GM12878 (cell line): Measurements from ENCODE around the gene UNC45A. TPM values are rescaled to one million over a fixed set of nuclear protein-coding genes. Genes with fewer than 3 reads are reported as not detected.

Experiments
- ATAC-seq: fragments of 200-7000 bp; cut with Tn5 transposase; 3 replicates; pipeline ENCODE4 v1.9.1; 2020; ENCODE audit warnings: mild to moderate bottlenecking, moderate library complexity
- BruUV-seq: library from RNA; stranded (reverse); fragments of 400-500 nt; replicated peaks from 2 replicates; lab custom pipeline; 2021; lab: Mats Ljungman, UMichigan
- CTCF ChIA-PET: fragments of 300-600 bp; sonication (Branson Sonifier 250); formaldehyde crosslinking; extraction: SDS; loops from one replicate; lab custom pipeline; 2021; ENCODE audit warnings: inconsistent platforms; lab: Yijun Ruan, JAX
- POLR2A ChIA-PET: fragments of 350-600 bp; formaldehyde crosslinking; extraction: SDS; loops from one replicate; lab custom pipeline; 2021; ENCODE audit warnings: inconsistent platforms; lab: Charles Lee
- RAD21 ChIA-PET: fragments of 300-600 bp; sonication (Branson Sonifier 250); formaldehyde crosslinking; loops from one replicate; lab custom pipeline; 2023; ENCODE audit warnings: antibody characterized with exemption; ENCODE audit not compliant: unreplicated experiment; lab: Charles Lee
- SMC1A ChIA-PET: fragments of 300-600 bp; sonication (Branson Sonifier 250); formaldehyde crosslinking; loops from one replicate; lab custom pipeline; 2023; ENCODE audit not compliant: unreplicated experiment, uncharacterized antibody; lab: Charles Lee
- DNase-seq: peaks from one replicate; pipeline ENCODE4 v3.0.0-alpha.2; 2011; ENCODE audit warnings: low read depth, low spot score
- FAIRE-seq: peaks from 3 replicates; lab custom pipeline; 2011; peaks lifted over from hg19 to GRCh38; lab: Jason Lieb, UNC
- H2AFZ ChIP-seq: 2 replicates; pipeline ENCODE4 v1.6.0; 2011; ENCODE audit warnings: low read depth, low read length, control low read depth; ENCODE audit not compliant: control insufficient read depth
- H3K27ac ChIP-seq: 2 replicates; pipeline ENCODE4 v1.5.1; 2011; ENCODE audit warnings: control low read depth; ENCODE audit not compliant: control insufficient read depth, insufficient read depth
- H3K27me3 ChIP-seq, 2 experiments: replicated peaks in 1 of 2; 2 replicates each; pipeline versions ENCODE4 v1.6.0 to v1.6.1; 2011; ENCODE audit warnings: low read length in 1 of 2; ENCODE audit not compliant: control insufficient read depth in 2 of 2, insufficient read depth in 2 of 2
- H3K36me3 ChIP-seq, 2 experiments: 2 replicates each; pipeline ENCODE4 v1.5.1; 2011; ENCODE audit warnings: low read length in 1 of 2; ENCODE audit not compliant: control insufficient read depth in 2 of 2, insufficient read depth in 2 of 2
- H3K4me1 ChIP-seq: 2 replicates; pipeline ENCODE4 v1.6.1; 2011; ENCODE audit warnings: mild to moderate bottlenecking, low read length, moderate library complexity, mixed read lengths; ENCODE audit not compliant: control insufficient read depth, insufficient read depth
- H3K4me2 ChIP-seq: 2 replicates; pipeline ENCODE4 v1.6.0; 2011; ENCODE audit warnings: control low read depth; ENCODE audit not compliant: control insufficient read depth, insufficient read depth
- H3K4me3 ChIP-seq: fragments of 200-600 bp; sonication (generic); 2 replicates; pipeline ENCODE4 v1.5.1; 2016
- H3K79me2 ChIP-seq: 2 replicates; pipeline ENCODE4 v1.6.0; 2011; ENCODE audit warnings: low read length; ENCODE audit not compliant: control insufficient read depth, insufficient read depth
- H3K9ac ChIP-seq: 2 replicates; pipeline ENCODE4 v1.8.0; 2011; ENCODE audit warnings: low read length, control low read depth, mixed read lengths; ENCODE audit not compliant: control insufficient read depth, insufficient read depth
- H3K9me3 ChIP-seq: replicated peaks from 3 replicates; pipeline ENCODE4 v1.5.1; 2011; ENCODE audit warnings: mild to moderate bottlenecking, low read length; ENCODE audit not compliant: control insufficient read depth, insufficient read depth
- H4K20me1 ChIP-seq: 2 replicates; pipeline ENCODE4 v1.6.0; 2011; ENCODE audit not compliant: control insufficient read depth, insufficient read depth
- IKZF1 ChIP-seq: fragments of 450-650 bp; conservative IDR thresholded peaks from 2 replicates; pipeline ENCODE4 v1.6.1; 2017; ENCODE audit warnings: antibody characterized with exemption, mild to moderate bottlenecking
- JUND ChIP-seq: IDR thresholded peaks from 2 replicates; pipeline ENCODE4 v1.6.1; 2012; ENCODE audit warnings: low read depth, mild to moderate bottlenecking, low read length, improper control_type of control experiment, moderate library complexity
- PAX5 ChIP-seq: IDR thresholded peaks from 2 replicates; pipeline ENCODE4 v1.6.1; 2011; ENCODE audit warnings: low read depth, low read length, borderline replicate concordance
- SUZ12 ChIP-seq: fragments of 200-600 bp; sonication (generic); IDR thresholded peaks from one replicate; pipeline ENCODE4 v1.6.1; 2018; ENCODE audit warnings: antibody characterized with exemption, mild to moderate bottlenecking; ENCODE audit not compliant: unreplicated experiment
- WRNIP1 ChIP-seq: IDR thresholded peaks from 2 replicates; pipeline ENCODE4 v1.6.1; 2011; ENCODE audit warnings: low read depth, low read length, improper control_type of control experiment, borderline replicate concordance
- ZNF384 ChIP-seq: IDR thresholded peaks from 2 replicates; pipeline ENCODE4 v1.6.1; 2012; ENCODE audit warnings: low read depth, mild to moderate bottlenecking, low read length, improper control_type of control experiment, borderline replicate concordance
- WGBS: methylation state at CpG from one replicate; pipeline ENCODE4 v1.1.6; 2016; ENCODE audit warnings: low lambda C conversion rate; ENCODE audit not compliant: insufficient replicate concordance, insufficient coverage; ENCODE audit errors: missing lambda C conversion rate; 5-methylcytosine and 5-hydroxymethylcytosine counted together
- in situ Hi-C: fragments of 300-500 bp; cut with MboI; formaldehyde crosslinking; loops from 9 replicates; pipeline ENCODE4 v1.14.3; 2018; ENCODE audit warnings: mixed read lengths
- intact Hi-C: fragments of 100-400 bp; cut with micrococcal nuclease; formaldehyde crosslinking; loops from one replicate; pipeline ENCODE4 v1.14.2; 2022; ENCODE audit not compliant: unreplicated experiment
- polyA plus RNA-seq, 11 experiments: library from polyadenylated mRNA; depleted of rRNA in 4 of 11; unstranded in 6 of 11; stranded (reverse) in 5 of 11; fragments of >200 nt; fragmentation: Nextera tagmentation in 4 of 11; fragmentation: Illumina TruSeq in 1 of 11; extraction: Ambion mirVana in 4 of 11; extraction: Trizol in 1 of 11; gene quantifications; 1 replicate in 1 of 11; 2 replicates in 10 of 11; pipeline versions ENCODE4 v1.2.1 to v1.2.3, GENCODE V29; 2011 to 2016; ENCODE audit warnings: inconsistent platforms in 2 of 11, missing spikeins in 2 of 11, low read depth in 1 of 11
- total RNA-seq, 4 experiments: library from RNA; depleted of rRNA in 3 of 4; stranded (reverse); fragments of >200 nt in 3 of 4; fragmentation: Illumina TruSeq in 1 of 4; extraction: Trizol in 1 of 4; gene quantifications; 2 replicates each; pipeline versions ENCODE4 v1.2.1 to v1.2.3, GENCODE V29; 2013 to 2021
- TF ChIP-seq, protein P1 (sequence below): fragments of 150-350 bp; IDR thresholded peaks from 2 replicates; pipeline ENCODE4 v1.6.1; 2014; ENCODE audit warnings: mild to moderate bottlenecking, low read depth, low read length

UNC45A gene
- total and polyA plus RNA-seq, 10 of the 15 experiments (the other 5 are each of a cell fraction or from before 2014, with no cell fraction given) = 10.3 to 57.8 (median 40.5) TPM

DNA sequence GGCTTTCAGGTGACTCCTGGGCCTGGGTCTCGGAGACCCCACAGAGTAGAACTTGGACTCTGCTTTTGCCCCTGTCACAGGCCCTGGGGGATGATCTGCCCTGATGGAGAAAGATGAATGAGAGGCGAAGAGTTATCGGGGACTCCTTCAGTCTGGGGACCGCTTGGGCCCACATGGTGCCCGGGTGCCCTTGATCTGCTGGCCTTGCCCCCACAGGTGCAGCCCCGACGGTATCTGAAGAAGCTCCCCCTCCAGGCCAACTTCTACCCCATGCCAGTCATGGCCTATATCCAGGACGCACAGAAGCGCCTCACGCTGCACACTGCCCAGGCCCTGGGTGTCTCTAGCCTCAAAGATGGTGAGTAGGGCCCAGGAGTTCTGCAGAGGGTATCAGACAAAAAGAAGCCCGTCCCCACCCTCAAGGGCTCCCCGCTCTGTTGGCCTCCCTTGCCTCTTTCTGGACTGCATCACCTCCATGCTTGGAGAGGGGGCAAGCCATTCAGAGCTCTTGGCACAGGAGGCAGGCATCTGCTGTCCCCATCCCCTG, 21.6 kb upstream of the UNC45A start (continued):
- TF ChIP-seq WRNIP1 (no peak), ZNF384 (no peak), IKZF1 (no peak)
- TF ChIP-seq, protein P1, sequence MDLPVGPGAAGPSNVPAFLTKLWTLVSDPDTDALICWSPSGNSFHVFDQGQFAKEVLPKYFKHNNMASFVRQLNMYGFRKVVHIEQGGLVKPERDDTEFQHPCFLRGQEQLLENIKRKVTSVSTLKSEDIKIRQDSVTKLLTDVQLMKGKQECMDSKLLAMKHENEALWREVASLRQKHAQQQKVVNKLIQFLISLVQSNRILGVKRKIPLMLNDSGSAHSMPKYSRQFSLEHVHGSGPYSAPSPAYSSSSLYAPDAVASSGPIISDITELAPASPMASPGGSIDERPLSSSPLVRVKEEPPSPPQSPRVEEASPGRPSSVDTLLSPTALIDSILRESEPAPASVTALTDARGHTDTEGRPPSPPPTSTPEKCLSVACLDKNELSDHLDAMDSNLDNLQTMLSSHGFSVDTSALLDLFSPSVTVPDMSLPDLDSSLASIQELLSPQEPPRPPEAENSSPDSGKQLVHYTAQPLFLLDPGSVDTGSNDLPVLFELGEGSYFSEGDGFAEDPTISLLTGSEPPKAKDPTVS = no peak

DNA sequence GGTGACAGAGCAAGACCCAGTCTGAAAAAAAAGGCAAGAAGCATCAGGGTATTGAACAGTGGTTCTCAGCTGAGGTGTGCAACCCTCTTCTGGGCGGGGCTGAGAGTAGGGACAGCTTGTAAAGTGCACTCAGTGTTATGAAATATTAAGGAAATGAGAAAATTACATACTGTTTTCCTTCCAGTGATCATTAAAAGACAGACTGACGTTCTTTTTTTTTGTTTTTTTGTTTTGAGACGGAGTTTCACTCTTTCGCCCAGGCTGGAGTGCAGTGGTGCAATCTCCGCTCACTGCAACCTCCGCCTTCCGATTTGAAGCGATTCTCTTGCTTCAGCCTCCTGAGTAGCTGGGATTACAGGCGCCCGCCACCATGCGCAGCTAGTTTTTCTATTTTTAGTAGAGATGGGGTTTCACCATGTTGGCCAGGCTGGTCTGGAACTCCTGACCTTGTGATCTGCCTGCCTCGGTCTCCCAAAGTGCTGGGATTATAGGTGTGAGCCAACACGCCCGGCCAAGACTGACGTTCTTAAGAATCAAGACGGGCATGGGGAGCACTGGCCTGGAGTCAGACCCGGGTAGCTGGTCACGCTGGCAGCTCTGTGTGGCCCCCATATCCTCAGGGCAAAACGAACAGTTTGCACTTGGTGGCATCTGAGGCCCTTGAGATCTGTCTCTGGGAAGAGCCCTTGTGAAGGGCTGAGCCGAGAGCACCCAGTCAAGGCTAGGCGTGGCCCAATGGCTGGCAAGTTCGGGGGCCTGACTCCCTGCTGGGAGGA, 20.6 kb upstream of the UNC45A start:
- Histone ChIP-seq H3K9ac (no peak overlapping the region), H3K9me3 (no peaks in the 10 kb centered on the region), H3K4me1 (no peaks in the 10 kb centered on the region), H3K4me2 (no peak overlapping the region), H3K4me3 (no peak overlapping the region), H3K27me3 (no peaks in the 10 kb centered on the region), H3K27ac (no peak overlapping the region), H3K36me3 (peaks cover 21 to 52% of the 10 kb centered on the region in 2 experiments), H2AFZ (no peak overlapping the region), H4K20me1 (no peaks in the 10 kb centered on the region), H3K79me2 (no peaks in the 10 kb centered on the region)
- ChIA-PET CTCF (interaction anchor here (0.7 to 1.9 kb wide), 2 partner anchors 11 to 18 kb away, joined by 4 to 6 read pairs; partner anchors contain the start of gene MAN2A2), POLR2A (interaction anchor here (0.8 kb wide), 1 partner anchor 85 kb away, joined by 3 read pairs; no protein-coding TSS in a partner anchor), SMC1A (interaction anchor here (1.8 kb wide), 1 partner anchor 11 kb away, joined by 4 read pairs; no protein-coding TSS in a partner anchor), RAD21 (no interaction called here)
- intact Hi-C loops (no loop called here), in situ Hi-C loops (no loop called here)
- TF ChIP-seq PAX5 = no peak
- no peak for TF ChIP-seq JUND
- TF ChIP-seq SUZ12 = no peak
- 91% methylated on average over 22 of the region's 22 CpGs for WGBS
- no peak for ATAC-seq
- no peak for FAIRE-seq
- BruUV-seq = no TSS peak
- no peak for DNase-seq
